Stimulated activated naive CD8-positive, alpha-beta T cell treated with anti-CD3 and anti-CD28 coated beads, Interleukin-15, Interleukin-2, amounts not matched to agents 100 ng/mL and 50 ng/mL, for 24 hours (primary cell): ENCODE results near the gene ADRM1.

Experiments
- H3K27ac Mint-ChIP-seq: one replicate; pipeline ENCODE4 v1.8.0; 2021; ENCODE audit warnings: mild to moderate bottlenecking, mixed read lengths
- H3K27me3 Mint-ChIP-seq: one replicate; pipeline ENCODE4 v1.8.0; 2021; ENCODE audit warnings: mixed read lengths
- H3K36me3 Mint-ChIP-seq: one replicate; pipeline ENCODE4 v1.8.0; 2021; ENCODE audit warnings: low read depth, mixed read lengths
- H3K4me1 Mint-ChIP-seq: one replicate; pipeline ENCODE4 v1.8.0; 2021; ENCODE audit warnings: low read depth, mixed read lengths
- H3K4me3 Mint-ChIP-seq: one replicate; pipeline ENCODE4 v1.8.0; 2021; ENCODE audit warnings: mild to moderate bottlenecking, mixed read lengths
- H3K9me3 Mint-ChIP-seq: one replicate; pipeline ENCODE4 v1.8.0; 2021; ENCODE audit warnings: mixed read lengths

ADRM1 gene

DNA sequence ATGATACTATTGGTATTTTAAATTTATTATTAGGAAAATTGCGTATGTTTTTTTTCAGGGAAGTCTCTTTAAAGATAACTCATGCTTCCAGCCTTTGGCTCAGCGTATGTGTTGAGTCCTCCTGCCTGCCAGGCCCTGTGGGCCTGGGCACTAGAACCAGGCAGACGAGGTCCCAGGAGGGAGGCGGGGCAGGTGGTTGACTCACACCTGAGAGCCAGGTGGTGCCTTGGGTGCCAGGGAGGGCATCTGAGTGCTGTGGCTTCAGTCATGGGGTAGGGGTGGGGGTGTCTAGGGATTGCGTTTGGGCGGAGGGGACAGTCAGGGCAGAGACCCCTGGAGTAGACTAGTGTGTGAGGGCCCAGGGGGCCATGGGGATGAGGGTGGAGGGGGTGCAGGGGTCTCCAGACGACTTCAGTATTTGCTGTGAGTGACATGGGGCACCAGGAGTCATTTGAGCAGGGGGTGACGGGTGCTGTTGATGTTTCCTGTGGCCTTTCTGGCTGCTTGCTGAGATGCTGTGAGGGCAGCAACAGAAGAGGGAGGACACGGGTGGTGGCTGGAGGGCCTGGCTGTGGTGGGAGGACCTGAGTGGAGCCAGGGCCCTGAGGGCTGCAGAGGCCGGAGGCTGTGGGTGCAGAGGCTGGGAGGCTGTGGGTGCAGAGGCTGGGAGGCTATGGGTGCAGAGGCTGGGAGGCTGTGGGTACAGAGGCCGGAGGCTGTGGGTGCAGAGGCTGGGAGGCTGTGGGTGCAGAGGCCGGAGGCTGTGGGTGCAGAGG lies 14.8 kb upstream of the ADRM1 start:
- Mint-ChIP-seq H3K27me3 (no peaks in the 10 kb centered on the region), H3K9me3 (no peaks in the 10 kb centered on the region), H3K4me3 (no peak overlapping the region), H3K4me1 (peaks cover 4% of the 10 kb centered on the region), H3K27ac (no peak overlapping the region), H3K36me3 (peaks cover 10% of the 10 kb centered on the region)

GRCh38 chr20:62288535-62289105 lies 14.2 kb upstream of the ADRM1 start:
- H3K9me3 Mint-ChIP-seq = no peaks in the 10 kb centered on the region
- H3K4me1 Mint-ChIP-seq = peaks cover 4% of the 10 kb centered on the region
- H3K27ac Mint-ChIP-seq = no peak overlapping the region
- peaks cover 14% of the 10 kb centered on the region for H3K36me3 Mint-ChIP-seq
- no peaks in the 10 kb centered on the region for H3K27me3 Mint-ChIP-seq
- no peak overlapping the region for H3K4me3 Mint-ChIP-seq

DNA sequence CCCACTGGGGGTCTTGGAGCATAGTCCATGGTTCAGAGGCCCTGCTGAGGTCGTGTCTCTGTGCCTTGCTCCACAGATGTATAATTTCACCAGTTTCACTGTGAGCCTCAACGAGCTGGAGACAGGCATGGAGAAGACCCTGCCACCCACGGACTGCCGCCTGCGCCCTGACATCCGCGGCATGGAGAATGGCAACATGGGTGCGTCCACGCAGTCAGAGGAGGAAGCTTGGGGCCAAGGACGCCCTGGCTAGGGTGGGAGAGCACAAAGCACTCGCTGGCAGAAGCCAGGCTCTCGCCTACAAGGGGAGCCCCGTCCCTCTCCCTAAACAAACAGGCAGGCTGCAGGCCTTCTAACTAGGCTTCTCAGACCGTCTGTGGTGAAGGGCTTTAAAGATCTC lies 13.7 kb upstream of the ADRM1 start:
- no peak overlapping the region for H3K27ac Mint-ChIP-seq
- H3K4me3 Mint-ChIP-seq = no peak overlapping the region

GRCh38 chr20:62289898-62290297 lies 12.9 kb upstream of the ADRM1 start:
- H3K36me3 Mint-ChIP-seq = peaks cover 14% of the 10 kb centered on the region
- H3K4me3 Mint-ChIP-seq = no peak overlapping the region
- H3K9me3 Mint-ChIP-seq = no peaks in the 10 kb centered on the region
- no peak overlapping the region for H3K27ac Mint-ChIP-seq
- H3K4me1 Mint-ChIP-seq = peaks cover 4% of the 10 kb centered on the region
- no peaks in the 10 kb centered on the region for H3K27me3 Mint-ChIP-seq

More for the DNA sequence above, 13.7 kb upstream of the ADRM1 start:
- no peaks in the 10 kb centered on the region for H3K27me3 Mint-ChIP-seq
- H3K36me3 Mint-ChIP-seq = peaks cover 14% of the 10 kb centered on the region
- H3K4me1 Mint-ChIP-seq = peaks cover 4% of the 10 kb centered on the region
- H3K9me3 Mint-ChIP-seq = no peaks in the 10 kb centered on the region

- Mint-ChIP-seq H3K4me3 (no peak overlapping the region), H3K27ac (no peak overlapping the region), H3K4me1 (peaks cover 4% of the 10 kb centered on the region), H3K27me3 (no peaks in the 10 kb centered on the region), H3K36me3 (peaks cover 19% of the 10 kb centered on the region), H3K9me3 (no peaks in the 10 kb centered on the region)
Measured at GRCh38 chr20:62291251-62292066, 11.3 kb upstream of the ADRM1 start.

GRCh38 chr20:62292108-62292507 lies 10.7 kb upstream of the ADRM1 start:
- H3K4me1 Mint-ChIP-seq = peaks cover 4% of the 10 kb centered on the region
- peaks cover 19% of the 10 kb centered on the region for H3K36me3 Mint-ChIP-seq
- H3K27ac Mint-ChIP-seq = no peak overlapping the region
- no peaks in the 10 kb centered on the region for H3K9me3 Mint-ChIP-seq
- no peaks in the 10 kb centered on the region for H3K27me3 Mint-ChIP-seq
- H3K4me3 Mint-ChIP-seq = no peak overlapping the region

GRCh38 chr20:62293111-62293784 lies 9.5 kb upstream of the ADRM1 start:
- H3K4me1 Mint-ChIP-seq = peaks cover 4% of the 10 kb centered on the region
- no peaks in the 10 kb centered on the region for H3K9me3 Mint-ChIP-seq
- peaks cover 19% of the 10 kb centered on the region for H3K36me3 Mint-ChIP-seq
- no peak overlapping the region for H3K27ac Mint-ChIP-seq
- H3K4me3 Mint-ChIP-seq = no peak overlapping the region
- no peaks in the 10 kb centered on the region for H3K27me3 Mint-ChIP-seq

DNA sequence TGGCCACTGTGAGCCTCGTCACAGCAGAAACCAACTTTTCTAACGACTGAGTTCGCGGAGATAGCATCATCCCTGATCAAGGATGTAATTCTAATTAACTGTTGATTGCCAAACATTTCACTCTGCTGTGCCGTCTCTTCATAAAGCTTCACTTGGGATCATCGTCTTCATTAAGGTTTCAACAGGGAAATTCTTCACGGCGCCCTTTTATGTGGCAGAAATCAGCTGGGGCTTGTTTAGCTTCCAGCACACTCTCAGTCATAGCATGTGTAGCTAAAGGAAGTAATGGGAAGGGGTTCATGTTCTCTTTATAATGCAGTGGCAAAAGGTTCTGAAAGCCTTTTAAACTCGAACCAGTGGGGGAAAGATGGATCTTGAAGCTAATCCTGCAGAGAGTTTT lies 8.9 kb upstream of the ADRM1 start:
- Mint-ChIP-seq H3K4me1 (peaks cover 4% of the 10 kb centered on the region), H3K36me3 (peaks cover 14% of the 10 kb centered on the region), H3K27me3 (no peaks in the 10 kb centered on the region), H3K9me3 (no peaks in the 10 kb centered on the region), H3K27ac (no peak overlapping the region), H3K4me3 (no peak overlapping the region)

DNA sequence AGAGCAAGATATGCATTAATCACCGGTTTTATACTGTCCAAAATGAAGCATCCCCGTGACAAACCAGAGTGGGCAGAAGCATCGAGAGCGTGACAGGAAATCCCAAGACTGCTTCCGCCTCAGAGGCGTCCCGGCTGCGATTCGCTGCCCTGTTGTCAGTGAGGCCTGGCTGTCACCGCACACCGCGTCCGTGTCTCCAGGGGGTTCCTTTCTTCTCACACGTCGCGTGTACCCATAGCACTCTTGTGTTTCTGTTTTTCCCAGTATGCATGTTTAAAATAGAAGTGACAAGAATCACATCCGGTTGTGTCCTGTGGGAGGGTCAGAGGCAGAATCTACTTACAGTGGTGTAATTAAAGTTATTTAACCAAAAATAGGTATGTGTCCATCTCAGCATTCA lies 8.3 kb upstream of the ADRM1 start:
- peaks cover 12% of the 10 kb centered on the region for H3K36me3 Mint-ChIP-seq
- H3K4me1 Mint-ChIP-seq = peaks cover 4% of the 10 kb centered on the region
- H3K27ac Mint-ChIP-seq = no peak overlapping the region
- no peak overlapping the region for H3K4me3 Mint-ChIP-seq
- H3K9me3 Mint-ChIP-seq = no peaks in the 10 kb centered on the region
- no peaks in the 10 kb centered on the region for H3K27me3 Mint-ChIP-seq

DNA sequence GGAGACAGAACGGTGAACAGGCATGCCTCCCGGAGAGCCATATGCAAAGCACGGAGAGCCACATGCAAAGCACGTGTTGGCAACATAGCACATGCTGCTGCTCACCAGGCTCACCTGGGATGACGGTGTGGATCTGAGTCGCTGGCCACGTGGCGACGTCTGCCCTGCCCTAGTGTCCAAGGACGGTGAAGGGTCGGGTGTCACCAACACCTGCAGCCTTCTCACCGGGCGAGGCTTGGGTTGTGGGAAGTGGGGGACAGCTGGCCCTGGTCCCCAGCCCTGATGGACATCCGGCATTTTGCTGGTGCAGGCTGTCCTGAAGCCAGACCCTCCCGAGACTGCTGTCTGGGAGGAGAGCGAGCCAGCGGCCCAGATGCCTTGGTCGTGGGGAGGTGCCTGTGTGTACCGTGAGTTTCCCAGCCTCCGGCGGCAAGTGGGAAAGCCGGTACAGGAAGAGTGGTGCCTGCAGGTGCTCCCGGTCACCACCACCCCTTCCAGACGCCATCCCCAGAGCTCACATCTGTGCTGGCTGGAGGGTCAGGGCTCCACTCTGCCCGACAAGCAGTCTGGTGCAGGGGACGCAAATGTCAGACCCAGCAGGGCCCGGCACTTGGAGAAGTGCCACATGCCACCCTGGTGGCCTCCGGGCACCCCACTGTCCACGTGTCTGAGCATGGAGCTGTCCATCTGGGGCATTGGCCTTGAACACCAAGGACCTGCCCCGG lies 5.9 kb upstream of the ADRM1 start:
- H3K4me1 Mint-ChIP-seq = peaks cover 7% of the 10 kb centered on the region
- H3K27me3 Mint-ChIP-seq = no peaks in the 10 kb centered on the region
- no peak overlapping the region for H3K4me3 Mint-ChIP-seq
- H3K27ac Mint-ChIP-seq = no peak overlapping the region
- peaks cover 12% of the 10 kb centered on the region for H3K36me3 Mint-ChIP-seq
- no peaks in the 10 kb centered on the region for H3K9me3 Mint-ChIP-seq

DNA sequence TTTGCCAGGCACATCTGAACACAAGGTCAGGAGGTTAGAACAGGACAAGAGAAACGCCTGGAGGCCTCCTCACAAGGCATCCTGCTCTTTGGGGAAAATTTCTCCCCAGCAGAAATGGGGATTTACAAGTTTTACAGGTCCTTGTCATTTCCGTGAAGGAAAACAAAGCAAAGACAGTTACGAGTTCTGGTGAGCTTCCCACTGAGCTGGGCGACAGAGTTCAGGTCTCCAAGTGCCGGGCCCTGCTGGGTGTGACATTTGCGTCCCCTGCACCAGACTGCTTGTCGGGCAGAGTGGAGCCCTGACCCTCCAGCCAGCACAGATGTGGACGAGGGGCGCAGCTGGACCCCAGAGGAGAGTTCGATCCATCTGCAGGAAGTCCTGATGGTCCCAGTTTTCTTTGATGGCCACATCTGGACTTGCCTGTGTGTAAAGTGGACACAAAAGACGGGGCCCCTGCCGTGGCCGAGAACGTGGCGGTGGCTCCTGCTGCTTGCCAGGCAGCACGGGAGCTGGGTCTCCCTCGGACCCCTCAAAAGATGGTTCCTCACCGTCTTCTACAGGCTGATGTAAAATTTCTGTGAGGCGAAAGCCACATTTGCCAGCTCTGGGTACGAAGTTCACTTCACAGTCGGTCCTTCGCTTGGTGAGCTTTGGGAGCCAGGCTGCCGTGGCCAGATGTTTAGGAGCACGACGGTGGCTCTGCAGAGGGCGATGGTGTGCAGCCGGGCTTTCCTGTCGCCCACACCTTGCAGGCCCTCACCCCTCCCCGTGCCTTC lies 5.2 kb upstream of the ADRM1 start:
- Mint-ChIP-seq H3K27me3 (no peaks in the 10 kb centered on the region), H3K4me1 (peaks cover 4% of the 10 kb centered on the region), H3K4me3 (no peak overlapping the region), H3K27ac (no peak overlapping the region), H3K36me3 (peaks cover 8% of the 10 kb centered on the region), H3K9me3 (no peaks in the 10 kb centered on the region)

DNA sequence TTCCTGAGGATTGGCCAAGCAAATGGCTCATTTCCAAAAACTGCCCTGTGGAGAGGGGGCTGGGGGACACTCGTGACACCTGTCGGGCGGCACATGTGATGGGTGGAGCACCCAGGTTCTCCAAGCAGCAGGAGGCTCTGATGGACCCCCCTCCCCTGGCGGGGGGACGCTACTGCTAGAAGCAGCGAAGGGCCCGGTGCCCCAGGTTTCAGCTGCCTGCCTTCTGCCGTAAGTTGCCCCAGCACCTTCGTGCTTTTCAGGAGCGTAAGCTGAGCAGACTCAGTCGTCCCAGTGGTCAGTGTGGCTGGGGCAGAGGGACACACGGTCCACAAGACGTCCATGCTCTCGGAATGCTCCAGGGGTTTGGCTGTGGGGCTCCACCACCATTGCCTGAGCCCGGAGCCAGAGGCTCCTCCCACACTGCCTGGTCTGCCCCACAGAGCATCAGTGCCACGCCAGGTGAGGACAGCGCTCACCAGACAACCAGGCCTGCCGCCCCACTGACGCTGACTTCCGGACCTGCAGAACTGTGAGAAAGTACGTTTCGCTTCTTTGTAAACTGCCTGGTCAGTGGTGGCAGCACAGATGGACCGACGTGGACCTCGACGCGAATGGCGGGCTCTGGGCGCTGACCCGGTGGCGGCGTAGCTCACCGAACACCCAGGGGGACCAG lies 4.1 kb upstream of the ADRM1 start:
- Mint-ChIP-seq H3K36me3 (peaks cover 8% of the 10 kb centered on the region), H3K4me1 (peaks cover 4% of the 10 kb centered on the region), H3K9me3 (no peaks in the 10 kb centered on the region), H3K27ac (no peak overlapping the region), H3K4me3 (no peak overlapping the region), H3K27me3 (no peaks in the 10 kb centered on the region)

DNA sequence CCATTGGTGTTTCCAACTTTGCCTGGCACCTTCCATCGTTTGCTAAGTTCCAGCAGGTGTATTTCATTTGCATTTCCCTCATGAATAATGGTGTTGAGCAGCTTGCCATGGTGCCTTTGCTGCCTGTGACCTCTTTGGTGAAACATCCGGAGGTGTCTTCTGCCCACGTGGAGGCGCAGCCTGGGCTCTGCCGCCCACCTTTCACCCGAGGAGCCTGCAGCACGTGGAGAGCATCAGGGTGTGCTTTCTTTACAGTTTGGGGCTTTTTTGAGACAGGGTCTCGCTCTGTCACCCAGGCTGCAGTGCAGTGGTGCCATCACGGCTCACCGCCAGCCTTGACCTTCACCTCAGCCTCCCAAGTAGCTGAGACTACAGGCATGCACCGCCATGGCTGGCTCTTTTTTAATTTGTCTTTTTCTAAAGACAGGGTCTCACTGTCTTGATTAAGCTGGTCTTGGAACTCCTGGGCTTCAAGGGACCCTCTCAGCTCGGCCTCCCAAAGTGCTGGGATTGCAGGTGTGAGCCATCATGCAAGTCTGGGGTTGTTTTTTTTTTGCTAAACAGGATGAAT lies 3.0 kb upstream of the ADRM1 start:
- Mint-ChIP-seq H3K27ac (no peak overlapping the region), H3K4me3 (no peak overlapping the region), H3K4me1 (peaks cover 14% of the 10 kb centered on the region), H3K9me3 (no peaks in the 10 kb centered on the region), H3K36me3 (peaks cover 16% of the 10 kb centered on the region), H3K27me3 (no peaks in the 10 kb centered on the region)
